ENCODE measurements around the gene PSMB5. TPM values are rescaled to one million over a fixed set of nuclear protein-coding genes. Genes with fewer than 3 reads are reported as not detected.

The PSMB5 gene
- total and polyA plus RNA-seq, 2 of the 13 experiments (the other 11 are each of a cell fraction or from before 2014, with no cell fraction given): 705 to 871 TPM

DNA sequence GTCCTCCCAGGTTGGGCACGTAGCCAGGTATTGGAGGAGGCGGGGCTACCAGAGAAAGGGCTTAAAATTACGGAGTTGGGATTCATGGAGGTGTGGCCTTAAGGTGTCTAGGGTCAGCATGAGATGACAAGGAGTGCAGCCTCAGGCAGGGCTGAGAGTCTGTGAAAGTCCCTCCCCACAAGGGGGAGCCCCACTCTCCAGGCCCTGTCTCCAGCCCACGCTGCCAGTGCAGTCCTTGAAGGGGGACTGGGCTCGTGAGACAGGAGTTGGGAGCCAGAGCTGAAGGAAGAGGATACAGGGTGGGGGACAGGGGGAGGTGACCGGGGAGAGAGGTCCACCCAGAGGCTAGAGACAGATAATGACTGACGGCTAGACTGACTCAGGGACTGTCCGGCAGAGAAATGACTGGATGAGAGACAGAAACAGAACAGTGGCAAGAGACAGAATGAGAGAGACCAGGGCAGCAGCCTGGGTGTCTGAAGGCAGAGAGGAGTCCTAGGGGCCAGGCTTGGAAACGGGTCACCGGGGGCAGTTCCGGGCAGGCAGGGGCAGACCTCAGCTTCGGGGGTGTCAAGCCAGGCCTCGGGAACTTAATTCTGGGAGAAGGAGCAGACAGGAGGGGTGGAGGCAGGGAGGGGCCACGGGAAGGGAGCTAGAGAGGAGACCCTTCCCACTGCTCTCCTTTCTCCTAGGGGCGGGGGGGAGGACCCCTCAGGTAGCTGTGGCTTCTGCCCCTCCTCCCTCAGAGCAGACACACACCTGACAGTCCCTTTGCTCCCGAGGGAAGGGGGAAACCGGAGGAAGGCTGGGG, 21.6 kb upstream of the PSMB5 start (continued):
- TF ChIP-seq, protein P1, sequence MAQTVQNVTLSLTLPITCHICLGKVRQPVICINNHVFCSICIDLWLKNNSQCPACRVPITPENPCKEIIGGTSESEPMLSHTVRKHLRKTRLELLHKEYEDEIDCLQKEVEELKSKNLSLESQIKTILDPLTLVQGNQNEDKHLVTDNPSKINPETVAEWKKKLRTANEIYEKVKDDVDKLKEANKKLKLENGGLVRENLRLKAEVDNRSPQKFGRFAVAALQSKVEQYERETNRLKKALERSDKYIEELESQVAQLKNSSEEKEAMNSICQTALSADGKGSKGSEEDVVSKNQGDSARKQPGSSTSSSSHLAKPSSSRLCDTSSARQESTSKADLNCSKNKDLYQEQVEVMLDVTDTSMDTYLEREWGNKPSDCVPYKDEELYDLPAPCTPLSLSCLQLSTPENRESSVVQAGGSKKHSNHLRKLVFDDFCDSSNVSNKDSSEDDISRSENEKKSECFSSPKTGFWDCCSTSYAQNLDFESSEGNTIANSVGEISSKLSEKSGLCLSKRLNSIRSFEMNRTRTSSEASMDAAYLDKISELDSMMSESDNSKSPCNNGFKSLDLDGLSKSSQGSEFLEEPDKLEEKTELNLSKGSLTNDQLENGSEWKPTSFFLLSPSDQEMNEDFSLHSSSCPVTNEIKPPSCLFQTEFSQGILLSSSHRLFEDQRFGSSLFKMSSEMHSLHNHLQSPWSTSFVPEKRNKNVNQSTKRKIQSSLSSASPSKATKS (CRISPR knock-in tag; IDR thresholded peaks at IDR 0.05): no peak
- no peak for TF ChIP-seq MAFG (CRISPR knock-in tag; IDR thresholded peaks at IDR 0.05)
- TF ChIP-seq, protein P2, sequence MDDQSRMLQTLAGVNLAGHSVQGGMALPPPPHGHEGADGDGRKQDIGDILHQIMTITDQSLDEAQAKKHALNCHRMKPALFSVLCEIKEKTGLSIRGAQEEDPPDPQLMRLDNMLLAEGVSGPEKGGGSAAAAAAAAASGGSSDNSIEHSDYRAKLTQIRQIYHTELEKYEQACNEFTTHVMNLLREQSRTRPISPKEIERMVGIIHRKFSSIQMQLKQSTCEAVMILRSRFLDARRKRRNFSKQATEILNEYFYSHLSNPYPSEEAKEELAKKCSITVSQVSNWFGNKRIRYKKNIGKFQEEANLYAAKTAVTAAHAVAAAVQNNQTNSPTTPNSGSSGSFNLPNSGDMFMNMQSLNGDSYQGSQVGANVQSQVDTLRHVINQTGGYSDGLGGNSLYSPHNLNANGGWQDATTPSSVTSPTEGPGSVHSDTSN (CRISPR knock-in tag; IDR thresholded peaks at IDR 0.05; ENCODE audit: borderline replicate concordance): no peak
- no peak for TF ChIP-seq TCF7 (IDR thresholded peaks at IDR 0.05; ENCODE audit: low read depth)
- TF ChIP-seq, protein P3, sequence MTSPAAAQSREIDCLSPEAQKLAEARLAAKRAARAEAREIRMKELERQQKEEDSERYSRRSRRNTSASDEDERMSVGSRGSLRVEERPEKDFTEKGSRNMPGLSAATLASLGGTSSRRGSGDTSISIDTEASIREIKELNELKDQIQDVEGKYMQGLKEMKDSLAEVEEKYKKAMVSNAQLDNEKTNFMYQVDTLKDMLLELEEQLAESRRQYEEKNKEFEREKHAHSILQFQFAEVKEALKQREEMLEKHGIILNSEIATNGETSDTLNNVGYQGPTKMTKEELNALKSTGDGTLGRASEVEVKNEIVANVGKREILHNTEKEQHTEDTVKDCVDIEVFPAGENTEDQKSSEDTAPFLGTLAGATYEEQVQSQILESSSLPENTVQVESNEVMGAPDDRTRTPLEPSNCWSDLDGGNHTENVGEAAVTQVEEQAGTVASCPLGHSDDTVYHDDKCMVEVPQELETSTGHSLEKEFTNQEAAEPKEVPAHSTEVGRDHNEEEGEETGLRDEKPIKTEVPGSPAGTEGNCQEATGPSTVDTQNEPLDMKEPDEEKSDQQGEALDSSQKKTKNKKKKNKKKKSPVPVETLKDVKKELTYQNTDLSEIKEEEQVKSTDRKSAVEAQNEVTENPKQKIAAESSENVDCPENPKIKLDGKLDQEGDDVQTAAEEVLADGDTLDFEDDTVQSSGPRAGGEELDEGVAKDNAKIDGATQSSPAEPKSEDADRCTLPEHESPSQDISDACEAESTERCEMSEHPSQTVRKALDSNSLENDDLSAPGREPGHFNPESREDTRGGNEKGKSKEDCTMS (CRISPR knock-in tag; conservative IDR thresholded peaks at IDR 0.05): peak; percentile 89; the same call in 1 of the 2 replicates
- TF ChIP-seq IKZF4 (CRISPR knock-in tag; IDR thresholded peaks at IDR 0.05; ENCODE audit: borderline replicate concordance, low read depth, not compliant biosample characterization): no peak
- no peak for TF ChIP-seq MLLT10 (CRISPR knock-in tag; IDR thresholded peaks at IDR 0.05)
- 0 out of 2 replicates have a peak, but pooled peaks have one; percentile 55 for TF ChIP-seq ZKSCAN5 (CRISPR knock-in tag; IDR thresholded peaks at IDR 0.05)
- no peak for TF ChIP-seq GTF2F1 (IDR thresholded peaks at IDR 0.05; ENCODE audit: low read length)
- TF ChIP-seq, protein P4, sequence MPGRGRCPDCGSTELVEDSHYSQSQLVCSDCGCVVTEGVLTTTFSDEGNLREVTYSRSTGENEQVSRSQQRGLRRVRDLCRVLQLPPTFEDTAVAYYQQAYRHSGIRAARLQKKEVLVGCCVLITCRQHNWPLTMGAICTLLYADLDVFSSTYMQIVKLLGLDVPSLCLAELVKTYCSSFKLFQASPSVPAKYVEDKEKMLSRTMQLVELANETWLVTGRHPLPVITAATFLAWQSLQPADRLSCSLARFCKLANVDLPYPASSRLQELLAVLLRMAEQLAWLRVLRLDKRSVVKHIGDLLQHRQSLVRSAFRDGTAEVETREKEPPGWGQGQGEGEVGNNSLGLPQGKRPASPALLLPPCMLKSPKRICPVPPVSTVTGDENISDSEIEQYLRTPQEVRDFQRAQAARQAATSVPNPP (CRISPR knock-in tag; IDR thresholded peaks at IDR 0.05): no peak
- no peak for TF ChIP-seq CENPX (CRISPR knock-in tag; IDR thresholded peaks at IDR 0.05)
- no peak for TF ChIP-seq HOXA7 (CRISPR knock-in tag; IDR thresholded peaks at IDR 0.05)
- TF ChIP-seq, protein P5, sequence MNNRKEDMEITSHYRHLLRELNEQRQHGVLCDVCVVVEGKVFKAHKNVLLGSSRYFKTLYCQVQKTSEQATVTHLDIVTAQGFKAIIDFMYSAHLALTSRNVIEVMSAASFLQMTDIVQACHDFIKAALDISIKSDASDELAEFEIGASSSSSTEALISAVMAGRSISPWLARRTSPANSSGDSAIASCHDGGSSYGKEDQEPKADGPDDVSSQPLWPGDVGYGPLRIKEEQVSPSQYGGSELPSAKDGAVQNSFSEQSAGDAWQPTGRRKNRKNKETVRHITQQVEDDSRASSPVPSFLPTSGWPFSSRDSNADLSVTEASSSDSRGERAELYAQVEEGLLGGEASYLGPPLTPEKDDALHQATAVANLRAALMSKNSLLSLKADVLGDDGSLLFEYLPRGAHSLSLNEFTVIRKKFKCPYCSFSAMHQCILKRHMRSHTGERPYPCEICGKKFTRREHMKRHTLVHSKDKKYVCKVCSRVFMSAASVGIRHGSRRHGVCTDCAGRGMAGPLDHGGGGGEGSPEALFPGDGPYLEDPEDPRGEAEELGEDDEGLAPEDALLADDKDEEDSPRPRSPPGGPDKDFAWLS (CRISPR knock-in tag; IDR thresholded peaks at IDR 0.05; ENCODE audit: borderline replicate concordance): no peak; the same call in 1 of the 2 replicates
- TF ChIP-seq ZNF589 (CRISPR knock-in tag; conservative IDR thresholded peaks at IDR 0.05): 0 out of 2 replicates have a peak, but pooled peaks have one; percentile 20
- TF ChIP-seq ZNF547 (CRISPR knock-in tag; IDR thresholded peaks at IDR 0.05): peak; percentile 18
- no peak for TF ChIP-seq TBX2 (CRISPR knock-in tag; IDR thresholded peaks at IDR 0.05; ENCODE audit: borderline replicate concordance)
- no peak for TF ChIP-seq BRD4 (CRISPR knock-in tag; IDR thresholded peaks at IDR 0.05)
- TF ChIP-seq ZNF605 (CRISPR knock-in tag; IDR thresholded peaks at IDR 0.05): peak; percentile 33; the same call in 1 of the 2 replicates
